WTC11 (cell line): ENCODE results near the gene GPER1.

Experiments
- CREM ChIP-seq: sonication (generic); formaldehyde crosslinking; IDR thresholded peaks from 2 replicates; pipeline ENCODE4 v1.8.1; 2022; ENCODE audit warnings: mild to moderate bottlenecking, missing genetic modification reagents, moderate library complexity
- CTCF ChIP-seq: fragments of 200-600 bp; IDR thresholded peaks from 2 replicates; pipeline ENCODE4 v1.8.0; 2022; ENCODE audit warnings: antibody characterized with exemption
- MXD4 ChIP-seq: fragments of 250-450 bp; sonication (Bioruptor Pico); IDR thresholded peaks from 2 replicates; pipeline ENCODE4 v1.8.0; 2021; ENCODE audit warnings: mild to moderate bottlenecking, moderate library complexity, borderline replicate concordance
- NR1H2 ChIP-seq: sonication (generic); formaldehyde crosslinking; IDR thresholded peaks from 2 replicates; pipeline ENCODE4 v1.9.0; 2021; ENCODE audit warnings: mild to moderate bottlenecking, moderate library complexity, missing genetic modification reagents
- TCF7 ChIP-seq: sonication (generic); formaldehyde crosslinking; IDR thresholded peaks from 2 replicates; pipeline ENCODE4 v1.8.0; 2022; ENCODE audit warnings: mild to moderate bottlenecking, low read depth, missing genetic modification reagents, moderate library complexity
- ZNF512 ChIP-seq: sonication (generic); formaldehyde crosslinking; IDR thresholded peaks from 2 replicates; pipeline ENCODE4 v1.8.1; 2022; ENCODE audit warnings: missing genetic modification reagents, borderline replicate concordance

- TF ChIP-seq NR1H2 (CRISPR knock-in tag) (no peak), CTCF (no peak), ZNF512 (CRISPR knock-in tag) (no peak), CREM (CRISPR knock-in tag) (no peak), MXD4 (CRISPR knock-in tag) (no peak), TCF7 (CRISPR knock-in tag) (no peak)
Observed at GRCh38 chr7:1141651-1142050, 53.7 kb downstream of the GPER1 start.
